ENCODE data around the gene TNRC6A. TPM values are rescaled to one million over a fixed set of nuclear protein-coding genes. Genes with fewer than 3 reads are reported as not detected.
A peak's percentile ranks its signal among the peaks of the same experiment; 100 is the strongest.

The TNRC6A gene
- total RNA-seq, 1 donor from 2014 or later = 22.2 TPM

DNA sequence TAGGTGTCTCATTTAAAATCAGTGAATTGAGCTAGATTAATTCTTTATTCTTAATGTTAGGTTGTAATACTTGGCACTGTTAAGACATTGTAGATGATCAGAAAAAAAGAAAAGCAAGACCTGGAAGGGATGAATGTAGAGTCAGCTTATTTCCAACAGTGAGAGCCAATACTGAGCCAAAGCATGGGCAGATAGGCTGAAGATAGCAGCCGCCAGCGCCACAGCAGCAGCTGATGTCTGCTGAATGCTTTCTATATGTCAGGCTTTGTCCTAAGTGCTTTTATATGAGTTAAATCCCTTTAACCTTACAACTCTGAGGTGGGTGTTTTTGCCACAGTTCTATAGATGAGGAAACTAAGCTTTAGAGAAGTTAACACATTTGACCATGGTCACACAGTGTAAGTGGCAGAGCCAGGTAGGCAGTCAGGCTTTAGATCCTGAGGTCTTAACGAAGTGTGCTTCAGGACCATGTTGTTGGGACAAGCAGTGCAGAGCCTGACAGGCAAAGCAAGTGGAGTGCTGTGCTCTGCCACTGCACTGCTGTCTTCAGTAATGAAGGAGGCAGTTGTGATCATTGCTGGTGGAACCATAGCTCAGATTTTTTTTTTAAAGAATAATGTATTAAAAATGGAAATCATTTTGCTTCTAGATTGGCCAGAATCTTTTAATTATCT is 25.9 kb downstream of the TNRC6A start:
- no peak for DNase-seq (ENCODE audit: low read depth in 2 of 2)

GRCh38 chr16:24758373-24758772 is 28.9 kb downstream of the TNRC6A start:
- DNase-seq (ENCODE audit: low read depth in 2 of 2) = no peak

- no peak for DNase-seq (ENCODE audit: low read depth in 2 of 2)
Measured at GRCh38 chr16:24759006-24759405, 29.6 kb downstream of the TNRC6A start.

DNA sequence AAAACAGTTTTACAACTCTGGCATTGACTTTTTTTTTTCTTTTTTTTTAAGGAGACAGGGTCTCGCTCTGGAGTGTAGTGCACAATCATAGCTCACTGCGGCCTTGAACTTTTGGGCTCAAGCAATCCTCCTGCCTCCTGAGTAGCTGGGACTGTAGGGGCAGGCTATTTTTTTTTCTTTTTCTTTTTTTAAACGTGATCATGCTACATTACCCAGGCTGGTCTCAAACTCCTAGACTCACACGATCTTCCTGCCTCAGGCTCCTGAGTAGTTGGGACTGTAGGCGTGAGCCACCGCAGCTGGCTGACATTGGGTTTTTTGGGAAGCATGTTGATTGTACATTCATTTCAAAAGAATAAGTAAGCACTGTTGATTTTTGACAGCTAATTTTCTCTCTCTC is 32.1 kb downstream of the TNRC6A start:
- no peak for DNase-seq (ENCODE audit: low read depth in 2 of 2)

DNA sequence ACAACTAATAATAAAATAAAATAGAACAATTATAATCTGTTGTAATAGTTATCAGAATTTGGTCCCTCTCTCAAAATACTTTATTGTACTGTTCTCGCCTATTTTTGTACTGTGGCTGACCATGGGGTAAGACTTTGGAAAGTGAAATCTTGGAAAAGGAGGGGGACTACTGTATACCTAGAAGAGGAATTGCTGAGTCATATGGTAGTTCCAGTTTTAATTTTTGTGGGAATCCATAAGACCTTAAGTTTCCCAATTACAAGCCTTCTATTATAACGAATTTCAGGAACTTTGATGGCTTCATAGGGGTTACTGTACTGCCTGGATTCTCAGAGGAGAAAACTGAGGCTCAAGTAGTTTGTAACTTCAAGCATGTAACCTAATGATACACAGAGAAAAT is 35.5 kb downstream of the TNRC6A start:
- no peak for DNase-seq (ENCODE audit: low read depth in 2 of 2)

- DNase-seq (ENCODE audit: low read depth in 2 of 2) = no peak
Measured at GRCh38 chr16:24766057-24766456, 36.6 kb downstream of the TNRC6A start.

DNA sequence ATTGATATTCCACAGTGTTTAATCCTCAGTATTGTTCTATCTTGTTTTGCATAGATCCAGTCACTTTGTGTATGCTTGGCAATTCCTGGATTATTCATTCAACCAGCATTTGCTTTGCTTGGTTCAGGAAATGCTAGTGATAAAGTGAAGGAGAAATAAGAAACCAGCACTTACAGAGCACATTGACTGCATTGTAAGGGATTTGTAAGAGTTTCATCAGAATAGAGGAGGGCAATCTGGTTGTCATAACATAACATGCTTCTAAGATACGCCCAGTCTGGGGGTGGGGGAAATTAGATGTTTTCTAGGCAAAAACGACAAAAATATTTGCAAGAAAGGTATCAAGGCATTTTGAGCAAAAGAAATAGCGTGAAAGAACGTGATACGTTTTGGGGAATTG is 40.4 kb downstream of the TNRC6A start:
- DNase-seq (ENCODE audit: low read depth in 2 of 2) = no peak

- DNase-seq (ENCODE audit: low read depth in 2 of 2) = peak in 1 of 2 donors; percentile 5
Measured at GRCh38 chr16:24771132-24771778, 41.8 kb downstream of the TNRC6A start.

- peak in 1 of 2 donors; percentile 34 for DNase-seq (ENCODE audit: low read depth in 2 of 2)
Measured at GRCh38 chr16:24771779-24772157, 42.3 kb downstream of the TNRC6A start.

DNA sequence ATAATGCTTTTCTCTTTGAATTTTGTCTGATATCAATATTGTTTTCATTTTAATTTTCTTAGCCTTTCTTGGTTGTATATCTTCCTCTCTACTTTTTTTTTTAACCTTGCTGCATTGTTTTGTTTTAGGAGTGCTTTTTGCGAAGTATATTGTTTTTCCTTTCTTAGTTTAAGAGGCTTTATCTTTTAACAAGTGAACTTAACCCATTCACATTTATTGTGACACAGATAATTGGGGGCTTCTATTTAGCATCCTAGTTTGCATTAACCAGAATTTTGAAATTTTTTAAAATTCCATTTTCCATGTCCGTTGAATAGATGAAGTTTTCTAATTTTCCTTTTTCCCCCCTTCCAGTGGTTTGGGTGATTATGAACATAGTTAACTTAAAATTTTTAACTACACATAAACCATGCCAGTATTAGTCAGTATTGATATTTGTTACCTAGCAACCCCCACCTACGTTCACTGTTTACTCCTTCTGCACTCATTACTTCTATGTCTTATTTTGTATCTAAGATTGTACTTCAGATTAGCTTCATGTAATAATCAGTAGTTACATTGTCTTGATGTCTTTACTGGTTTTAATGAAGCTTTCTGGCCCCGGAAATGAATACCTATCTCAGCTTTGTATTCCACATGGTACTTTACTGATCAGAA is 44.4 kb downstream of the TNRC6A start:
- no peak for DNase-seq (ENCODE audit: low read depth in 2 of 2)

DNA sequence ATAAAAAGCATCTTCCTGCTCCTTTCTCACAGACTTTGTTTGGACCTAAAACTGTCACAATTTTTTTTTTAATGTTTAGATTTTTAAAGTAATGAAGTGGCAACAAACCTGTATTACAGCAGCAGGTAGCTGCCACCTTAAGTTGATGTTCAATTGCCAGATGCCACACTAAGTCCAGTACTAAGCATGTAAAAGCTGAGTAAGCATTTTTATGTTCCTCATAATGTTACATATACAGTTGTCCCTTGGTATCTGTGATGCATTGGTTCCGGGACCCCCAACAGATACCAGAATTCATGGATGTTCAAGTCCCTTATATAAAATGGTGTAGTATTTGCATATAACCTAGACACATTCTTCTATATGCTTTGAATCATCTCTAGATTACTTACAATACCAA is 45.1 kb downstream of the TNRC6A start:
- DNase-seq (ENCODE audit: low read depth in 2 of 2) = no peak

GRCh38 chr16:24775455-24775854 is 46.0 kb downstream of the TNRC6A start:
- DNase-seq (ENCODE audit: low read depth in 2 of 2) = no peak

DNA sequence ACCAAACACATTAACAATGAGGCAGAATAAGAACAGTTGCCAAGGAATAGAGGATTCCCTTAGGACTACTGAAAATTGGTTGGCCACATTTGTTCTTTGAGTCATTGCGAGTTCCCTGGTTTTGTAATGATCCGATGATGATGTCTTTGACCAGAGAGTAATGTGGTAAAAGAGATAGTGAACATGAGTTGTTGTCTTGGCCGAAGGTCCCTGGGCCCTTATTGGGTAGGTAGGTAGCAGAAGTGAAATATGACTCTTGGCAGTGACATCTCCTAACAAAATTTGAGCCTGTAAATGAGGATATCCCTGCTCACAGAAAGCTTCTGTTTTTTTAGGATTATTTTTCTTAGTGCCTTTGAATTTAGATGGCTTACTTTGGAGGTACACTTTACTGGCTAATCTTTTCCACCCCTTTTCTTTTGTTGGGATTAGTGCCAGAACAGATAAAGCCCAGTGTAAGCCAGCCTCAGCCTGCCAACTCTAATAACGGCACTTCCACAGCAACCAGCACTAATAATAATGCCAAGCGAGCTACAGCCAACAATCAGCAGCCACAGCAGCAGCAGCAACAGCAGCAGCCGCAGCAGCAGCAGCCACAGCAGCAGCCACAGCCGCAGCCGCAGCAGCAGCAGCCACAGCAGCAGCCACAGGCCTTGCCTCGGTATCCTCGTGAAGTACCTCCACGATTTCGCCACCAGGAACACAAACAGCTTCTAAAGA is 47.2 kb downstream of the TNRC6A start:
- peak in 1 of 2 donors; percentile 90 for DNase-seq (ENCODE audit: low read depth in 2 of 2)

- DNase-seq (ENCODE audit: low read depth in 2 of 2) = no peak
Measured at GRCh38 chr16:24778671-24779070, 49.2 kb downstream of the TNRC6A start.

GRCh38 chr16:24781256-24781655 is 51.8 kb downstream of the TNRC6A start:
- DNase-seq (ENCODE audit: low read depth in 2 of 2) = no peak

GRCh38 chr16:24784121-24784520 is 54.7 kb downstream of the TNRC6A start:
- DNase-seq (ENCODE audit: low read depth in 2 of 2) = no peak

DNA sequence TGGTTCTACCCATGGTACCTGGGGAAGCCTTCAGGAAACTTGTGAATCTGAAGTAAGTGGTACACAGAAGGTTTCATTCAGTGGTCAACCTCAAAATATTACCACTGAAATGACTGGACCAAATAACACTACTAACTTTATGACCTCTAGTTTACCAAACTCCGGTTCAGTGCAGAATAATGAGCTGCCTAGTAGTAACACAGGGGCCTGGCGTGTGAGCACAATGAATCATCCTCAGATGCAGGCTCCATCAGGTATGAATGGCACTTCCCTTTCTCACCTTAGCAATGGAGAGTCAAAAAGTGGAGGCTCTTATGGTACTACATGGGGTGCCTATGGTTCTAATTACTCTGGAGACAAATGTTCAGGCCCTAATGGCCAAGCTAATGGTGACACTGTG is 60.4 kb downstream of the TNRC6A start:
- no peak for DNase-seq (ENCODE audit: low read depth in 2 of 2)

GRCh38 chr16:24800586-24800985 is 71.1 kb downstream of the TNRC6A start:
- DNase-seq (ENCODE audit: low read depth in 2 of 2) = peak; percentile 44 to 58

DNA sequence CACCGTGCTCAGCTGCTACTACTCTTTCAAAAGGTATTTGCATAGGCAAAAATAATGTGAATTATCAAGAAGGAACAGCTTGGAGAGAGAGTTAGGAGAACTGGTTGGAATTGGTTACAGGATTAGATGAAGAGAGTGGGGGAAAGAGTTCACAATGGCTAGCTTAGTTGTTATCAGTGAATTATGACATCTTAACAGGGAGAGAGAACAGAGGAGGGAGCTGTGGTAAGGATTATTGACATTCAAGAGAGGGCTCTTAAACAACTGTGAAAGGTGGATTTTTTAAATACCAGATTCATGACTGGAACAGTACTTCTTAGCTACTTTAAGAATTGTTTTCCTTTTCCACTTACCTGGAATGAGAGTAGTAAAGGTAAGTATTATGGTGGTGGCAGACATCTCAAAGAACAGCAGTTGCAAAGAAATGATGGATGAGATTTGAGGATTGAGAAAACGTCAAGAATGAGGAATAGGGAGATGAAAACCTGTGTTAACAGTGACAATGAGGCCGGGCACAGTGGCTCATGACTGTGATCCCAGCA is 72.4 kb downstream of the TNRC6A start:
- no peak for DNase-seq (ENCODE audit: low read depth in 2 of 2)

GRCh38 chr16:24805484-24805883 is 76.0 kb downstream of the TNRC6A start:
- no peak for DNase-seq (ENCODE audit: low read depth in 2 of 2)

GRCh38 chr16:24807301-24807700 is 77.8 kb downstream of the TNRC6A start:
- DNase-seq (ENCODE audit: low read depth in 2 of 2) = no peak

All from lung microvascular endothelial cell (primary cell).